Mesenchymal stem cell (in vitro differentiated cells and primary cell): ENCODE measurements around the gene PKHD1.

Experiments used
- DNase-seq: peaks from one replicate; pipeline ENCODE4 v3.0.0-alpha.2; 2013
- H2AFZ ChIP-seq: one replicate; pipeline ENCODE4 v1.6.1; 2013; ENCODE audit warnings: low read depth, mild to moderate bottlenecking, control low read depth, inconsistent platforms, low read length, moderate library complexity
- H2AK5ac ChIP-seq: 2 replicates; pipeline ENCODE4 v1.6.1; 2013; ENCODE audit warnings: low read length, moderate library complexity, mild to moderate bottlenecking, inconsistent platforms; ENCODE audit not compliant: severe bottlenecking
- H2BK120ac ChIP-seq: one replicate; pipeline ENCODE4 v1.6.1; 2013; ENCODE audit warnings: low read depth, mild to moderate bottlenecking, inconsistent platforms, low read length, moderate library complexity
- H2BK12ac ChIP-seq, 2 experiments: one replicate each; pipeline ENCODE4 v1.6.1; 2013; ENCODE audit warnings: inconsistent platforms in 2 of 2, low read length in 2 of 2, mild to moderate bottlenecking in 2 of 2, moderate library complexity in 2 of 2, control low read depth in 1 of 2
- H2BK15ac ChIP-seq: one replicate; pipeline ENCODE4 v1.6.1; 2013; ENCODE audit warnings: mild to moderate bottlenecking, low read depth, inconsistent platforms; ENCODE audit not compliant: poor library complexity, severe bottlenecking
- H2BK5ac ChIP-seq: 2 replicates; pipeline ENCODE4 v1.6.1; 2013; ENCODE audit warnings: low read depth, mild to moderate bottlenecking, low read length, control low read depth, inconsistent platforms; ENCODE audit not compliant: poor library complexity, severe bottlenecking
- H3K14ac ChIP-seq, 2 experiments: one replicate each; pipeline ENCODE4 v1.6.1; 2013; ENCODE audit warnings: inconsistent platforms in 2 of 2, low read length in 2 of 2, control low read depth in 1 of 2, mild to moderate bottlenecking in 1 of 2, moderate library complexity in 1 of 2
- H3K18ac ChIP-seq, 2 experiments: one replicate each; pipeline ENCODE4 v1.6.1; 2013; ENCODE audit warnings: inconsistent platforms in 2 of 2, low read length in 2 of 2, control low read depth in 1 of 2, low read depth in 1 of 2, mild to moderate bottlenecking in 1 of 2
- H3K23ac ChIP-seq, 2 experiments: one replicate each; pipeline ENCODE4 v1.6.1; 2013; ENCODE audit warnings: inconsistent platforms in 2 of 2, low read length in 2 of 2, mild to moderate bottlenecking in 2 of 2, moderate library complexity in 2 of 2, control low read depth in 1 of 2
- H3K27ac ChIP-seq: 2 replicates; pipeline ENCODE4 v1.5.1; 2013; ENCODE audit warnings: mild to moderate bottlenecking, moderate library complexity, low read length, control low read depth, inconsistent platforms; ENCODE audit not compliant: poor library complexity, severe bottlenecking
- H3K27me3 ChIP-seq, 2 experiments: 2 replicates each; pipeline versions ENCODE4 v1.6.1 to v1.7.0; 2013; ENCODE audit warnings: low read length in 2 of 2, mild to moderate bottlenecking in 2 of 2, moderate library complexity in 2 of 2, control low read depth in 1 of 2, inconsistent platforms in 1 of 2; ENCODE audit not compliant: control insufficient read depth in 1 of 2, insufficient read depth in 1 of 2
- H3K36me3 ChIP-seq, 2 experiments: 2 replicates each; pipeline versions ENCODE4 v1.6.1 to v1.7.0; 2013; ENCODE audit warnings: low read length in 2 of 2, control low read depth in 1 of 2, inconsistent platforms in 1 of 2, low read depth in 1 of 2, mild to moderate bottlenecking in 1 of 2; ENCODE audit not compliant: insufficient read depth in 2 of 2, control insufficient read depth in 1 of 2
- H3K4ac ChIP-seq, 2 experiments: one replicate each; pipeline ENCODE4 v1.6.1; 2013; ENCODE audit warnings: inconsistent platforms in 2 of 2, low read length in 2 of 2, mild to moderate bottlenecking in 2 of 2, moderate library complexity in 2 of 2, control low read depth in 1 of 2, low read depth in 1 of 2
- H3K4me1 ChIP-seq: 2 replicates; pipeline ENCODE4 v1.6.1; 2013; ENCODE audit warnings: low read depth, low read length, control low read depth; ENCODE audit not compliant: control insufficient read depth, insufficient read depth
- H3K4me2 ChIP-seq: 2 replicates; pipeline ENCODE4 v1.6.1; 2013; ENCODE audit warnings: low read length, mild to moderate bottlenecking, inconsistent platforms; ENCODE audit not compliant: poor library complexity, severe bottlenecking
- H3K4me3 ChIP-seq, 2 experiments: 2 replicates each; pipeline versions ENCODE4 v1.5.1 to v1.7.0; 2013; ENCODE audit warnings: low read length in 2 of 2, mild to moderate bottlenecking in 2 of 2, control low read depth in 1 of 2, low read depth in 1 of 2; ENCODE audit not compliant: insufficient read depth in 1 of 2
- H3K79me1 ChIP-seq: replicated peaks from 2 replicates; pipeline ENCODE4 v1.6.1; 2013; ENCODE audit warnings: mild to moderate bottlenecking, control low read depth, low read length, inconsistent platforms; ENCODE audit not compliant: poor library complexity, severe bottlenecking
- H3K9ac ChIP-seq: 2 replicates; pipeline ENCODE4 v1.7.0; 2013; ENCODE audit warnings: mild to moderate bottlenecking, low read length, moderate library complexity
- H3K9me3 ChIP-seq: 2 replicates; pipeline ENCODE4 v1.7.0; 2013; ENCODE audit warnings: mild to moderate bottlenecking, low read length; ENCODE audit not compliant: control insufficient read depth
- H4K8ac ChIP-seq: one replicate; pipeline ENCODE4 v1.6.1; 2013; ENCODE audit warnings: inconsistent platforms, mild to moderate bottlenecking, low read length, moderate library complexity
- H4K91ac ChIP-seq: one replicate; pipeline ENCODE4 v1.6.1; 2013; ENCODE audit warnings: mild to moderate bottlenecking, low read length, inconsistent platforms
- WGBS: methylation state at CpG from one replicate; pipeline ENCODE4 v1.1.7; 2013; ENCODE audit warnings: mixed read lengths; 5-methylcytosine and 5-hydroxymethylcytosine counted together

The PKHD1 gene

DNA sequence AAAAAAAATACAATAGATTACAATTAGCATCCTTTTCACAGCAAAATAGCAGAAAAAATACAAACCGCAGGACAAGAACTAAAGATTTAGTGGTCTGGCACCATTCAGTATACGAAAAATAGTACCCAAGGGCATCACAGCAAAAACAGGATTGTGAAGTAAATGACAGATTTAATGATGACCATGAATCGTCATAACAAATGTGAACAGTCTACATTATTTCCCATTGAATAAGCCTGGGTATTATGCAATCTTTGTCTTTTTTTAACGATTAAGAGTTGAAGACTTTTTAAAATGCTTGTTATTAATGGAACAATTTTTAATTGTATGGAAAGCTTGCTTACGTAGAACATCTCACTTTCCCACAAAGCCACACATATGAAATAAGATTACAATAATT, 432.8 kb downstream of the PKHD1 start:
- Histone ChIP-seq H3K4me2 (no peak overlapping the region), H3K79me1 (no peaks in the 10 kb centered on the region), H3K14ac (no peak overlapping the region), H3K27ac (no peak overlapping the region), H3K4me3 (no peak overlapping the region), H4K8ac (no peak overlapping the region), H2BK5ac (no peak overlapping the region), H2BK12ac (no peak overlapping the region), H2BK120ac (no peak overlapping the region), H3K18ac (no peak overlapping the region), H3K4me1 (no peaks in the 10 kb centered on the region), H2AFZ (no peak overlapping the region), H3K23ac (no peak overlapping the region), H3K9ac (no peak overlapping the region), H3K9me3 (peaks cover 5% of the 10 kb centered on the region), H4K91ac (no peak overlapping the region), H3K4ac (no peak overlapping the region), H3K36me3 (no peaks in the 10 kb centered on the region), H2BK15ac (no peak overlapping the region), H2AK5ac (no peak overlapping the region), H3K27me3 (no peaks in the 10 kb centered on the region)
- WGBS, result 58% methylated on average over 2 of the region's 5 CpGs
- DNase-seq, result no peak

DNA sequence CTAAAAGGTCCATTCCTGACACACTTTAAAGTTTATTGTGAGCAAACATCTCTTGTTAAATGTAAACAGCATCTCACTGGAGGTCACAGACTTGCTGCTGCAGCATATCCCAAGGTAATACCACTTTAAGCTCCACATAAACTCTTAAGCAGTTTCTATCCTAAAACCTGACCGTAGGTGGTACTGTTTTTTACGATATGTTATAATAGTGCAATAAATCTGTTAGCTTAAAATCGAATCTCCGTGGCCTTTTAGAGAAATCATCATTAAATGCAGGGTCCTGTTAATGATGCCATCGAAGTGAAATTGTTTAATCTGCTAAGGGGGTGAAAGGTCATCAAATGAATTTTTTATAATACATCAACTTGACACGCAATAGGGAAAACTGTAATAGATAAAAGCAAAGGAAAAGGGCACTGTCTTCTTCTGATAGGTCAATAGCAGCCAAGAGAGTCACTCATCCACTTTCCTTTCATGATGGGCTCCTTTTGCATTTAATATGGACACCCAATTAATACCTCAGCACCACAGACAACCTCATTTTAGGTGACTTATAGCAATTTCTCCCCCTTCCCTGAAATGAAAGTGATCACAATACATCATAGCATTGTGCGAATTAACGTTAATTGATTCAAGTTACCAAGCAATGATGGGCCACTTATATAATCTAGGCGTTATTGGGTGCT, 436.1 kb downstream of the PKHD1 start:
- H3K79me1 ChIP-seq, result no peaks in the 10 kb centered on the region
- no peak overlapping the region for H3K14ac ChIP-seq
- no peak overlapping the region for H2BK120ac ChIP-seq
- no peaks in the 10 kb centered on the region for H3K36me3 ChIP-seq
- no peak overlapping the region for H3K18ac ChIP-seq
- no peak overlapping the region for H2AFZ ChIP-seq
- H2BK15ac ChIP-seq, result no peak overlapping the region
- H3K4ac ChIP-seq, result no peak overlapping the region
- no peaks in the 10 kb centered on the region for H3K4me1 ChIP-seq
- H3K9ac ChIP-seq, result no peak overlapping the region
- peaks cover 2% of the 10 kb centered on the region for H3K9me3 ChIP-seq
- H4K91ac ChIP-seq, result no peak overlapping the region
- H3K23ac ChIP-seq, result no peak overlapping the region
- 63% methylated on average over 8 of the region's 9 CpGs for WGBS
- no peak overlapping the region for H2AK5ac ChIP-seq
- H3K4me3 ChIP-seq, result no peak overlapping the region
- no peak overlapping the region for H3K27ac ChIP-seq
- no peak for DNase-seq
- no peak overlapping the region for H3K4me2 ChIP-seq
- H4K8ac ChIP-seq, result no peak overlapping the region
- H3K27me3 ChIP-seq, result no peaks in the 10 kb centered on the region
- H2BK12ac ChIP-seq, result no peak overlapping the region
- no peak overlapping the region for H2BK5ac ChIP-seq

- no peak for DNase-seq
- H3K4me3 ChIP-seq, result no peak overlapping the region
- no peaks in the 10 kb centered on the region for H3K27me3 ChIP-seq
- H3K79me1 ChIP-seq, result no peaks in the 10 kb centered on the region
- H3K9ac ChIP-seq, result no peak overlapping the region
- H3K4ac ChIP-seq, result no peak overlapping the region
- no peak overlapping the region for H2AFZ ChIP-seq
- no peak overlapping the region for H4K8ac ChIP-seq
- H3K23ac ChIP-seq, result no peak overlapping the region
- H3K27ac ChIP-seq, result no peak overlapping the region
- no peak overlapping the region for H2BK12ac ChIP-seq
- no peaks in the 10 kb centered on the region for H3K36me3 ChIP-seq
- H2BK120ac ChIP-seq, result no peak overlapping the region
- H3K18ac ChIP-seq, result no peak overlapping the region
- H2BK15ac ChIP-seq, result no peak overlapping the region
- H2AK5ac ChIP-seq, result no peak overlapping the region
- H4K91ac ChIP-seq, result no peak overlapping the region
- no peak overlapping the region for H2BK5ac ChIP-seq
- no peak overlapping the region for H3K14ac ChIP-seq
- H3K4me2 ChIP-seq, result no peak overlapping the region
- no peaks in the 10 kb centered on the region for H3K4me1 ChIP-seq
- no peaks in the 10 kb centered on the region for H3K9me3 ChIP-seq
Measured at GRCh38 chr6:51648774-51649173, 438.6 kb downstream of the PKHD1 start.

DNA sequence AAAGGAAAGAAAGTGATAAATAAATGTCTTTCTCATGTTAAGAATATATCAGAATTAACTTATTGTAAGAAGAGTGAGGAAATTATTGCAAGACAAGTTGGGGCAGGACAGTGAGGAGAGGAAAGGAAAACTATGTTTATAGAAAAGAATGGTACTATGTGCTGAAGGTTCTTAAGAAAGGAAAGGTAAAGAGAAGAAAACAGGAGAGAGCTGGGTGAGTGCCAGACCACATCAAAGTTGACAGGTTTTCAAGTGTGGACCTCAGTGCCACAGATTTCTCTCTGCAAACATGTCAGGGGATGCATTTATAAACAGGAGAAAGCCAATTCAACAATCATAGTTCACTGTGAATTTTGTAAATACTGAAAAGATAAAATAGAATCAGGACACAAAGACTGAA, 439.2 kb downstream of the PKHD1 start:
- H4K8ac ChIP-seq, result no peak overlapping the region
- H3K18ac ChIP-seq, result no peak overlapping the region
- no peaks in the 10 kb centered on the region for H3K79me1 ChIP-seq
- no peak overlapping the region for H3K4me2 ChIP-seq
- H2BK12ac ChIP-seq, result no peak overlapping the region
- no peak overlapping the region for H3K23ac ChIP-seq
- no peak overlapping the region for H2BK120ac ChIP-seq
- H3K9me3 ChIP-seq, result no peaks in the 10 kb centered on the region
- no peaks in the 10 kb centered on the region for H3K4me1 ChIP-seq
- no peak overlapping the region for H3K14ac ChIP-seq
- no peak overlapping the region for H3K27ac ChIP-seq
- no peaks in the 10 kb centered on the region for H3K36me3 ChIP-seq
- no peak overlapping the region for H3K9ac ChIP-seq
- no peak overlapping the region for H2BK15ac ChIP-seq
- H4K91ac ChIP-seq, result no peak overlapping the region
- H2BK5ac ChIP-seq, result no peak overlapping the region
- no peak for DNase-seq
- H2AFZ ChIP-seq, result no peak overlapping the region
- no peak overlapping the region for H3K4me3 ChIP-seq
- H3K4ac ChIP-seq, result no peak overlapping the region
- H2AK5ac ChIP-seq, result no peak overlapping the region
- no peaks in the 10 kb centered on the region for H3K27me3 ChIP-seq
